OCI-LY3 (cell line): ENCODE data around the gene KIAA0513.

Experiments
- EZH2phosphoT487 ChIP-seq: fragments of 200-600 bp; shearing (Covaris generic); IDR thresholded peaks from 2 replicates; pipeline ENCODE4 v1.6.1; 2018; ENCODE audit warnings: antibody characterized with exemption, mixed run types, low read depth
- TF ChIP-seq, protein P1 (sequence below): fragments of 200-600, 300-600 bp; sonication (generic); IDR thresholded peaks from 2 replicates; pipeline ENCODE4 v1.5.1; 2014; ENCODE audit warnings: antibody characterized with exemption, low read length, low read depth

GRCh38 chr16:85026703-85027102 is 892 bp upstream of the KIAA0513 start:
- TF ChIP-seq, protein P1, sequence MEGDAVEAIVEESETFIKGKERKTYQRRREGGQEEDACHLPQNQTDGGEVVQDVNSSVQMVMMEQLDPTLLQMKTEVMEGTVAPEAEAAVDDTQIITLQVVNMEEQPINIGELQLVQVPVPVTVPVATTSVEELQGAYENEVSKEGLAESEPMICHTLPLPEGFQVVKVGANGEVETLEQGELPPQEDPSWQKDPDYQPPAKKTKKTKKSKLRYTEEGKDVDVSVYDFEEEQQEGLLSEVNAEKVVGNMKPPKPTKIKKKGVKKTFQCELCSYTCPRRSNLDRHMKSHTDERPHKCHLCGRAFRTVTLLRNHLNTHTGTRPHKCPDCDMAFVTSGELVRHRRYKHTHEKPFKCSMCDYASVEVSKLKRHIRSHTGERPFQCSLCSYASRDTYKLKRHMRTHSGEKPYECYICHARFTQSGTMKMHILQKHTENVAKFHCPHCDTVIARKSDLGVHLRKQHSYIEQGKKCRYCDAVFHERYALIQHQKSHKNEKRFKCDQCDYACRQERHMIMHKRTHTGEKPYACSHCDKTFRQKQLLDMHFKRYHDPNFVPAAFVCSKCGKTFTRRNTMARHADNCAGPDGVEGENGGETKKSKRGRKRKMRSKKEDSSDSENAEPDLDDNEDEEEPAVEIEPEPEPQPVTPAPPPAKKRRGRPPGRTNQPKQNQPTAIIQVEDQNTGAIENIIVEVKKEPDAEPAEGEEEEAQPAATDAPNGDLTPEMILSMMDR = no peak
- no peak for TF ChIP-seq EZH2phosphoT487
